Vagina (tissue), 2 donors: ENCODE measurements around the gene CSRNP3. TPM values are rescaled to one million over a fixed set of nuclear protein-coding genes. Genes with fewer than 3 reads are reported as not detected.

Experiments
- DNase-seq, 2 donors: peaks; one replicate each; pipeline ENCODE4 v3.0.0-alpha.2; 2017; ENCODE audit errors: extremely low spot score in 2 of 2
- H3K27ac ChIP-seq: fragments of 200-600 bp; sonication (generic); one replicate; pipeline ENCODE4 v1.5.1; 2019
- H3K27me3 ChIP-seq: fragments of 200-600 bp; sonication (generic); one replicate; pipeline ENCODE4 v1.5.1; 2019
- H3K36me3 ChIP-seq, 2 donors: fragments of 200-600 bp; sonication (generic); one replicate each; pipeline ENCODE4 v1.5.1; 2017 to 2019
- H3K4me1 ChIP-seq: fragments of 200-600 bp; sonication (generic); one replicate; pipeline ENCODE4 v1.5.1; 2019
- H3K4me3 ChIP-seq, 2 donors: fragments of 200-600 bp; sonication (generic); 1 replicate in 1 of 2; 2 replicates in 1 of 2; pipeline ENCODE4 v1.5.1; 2016 to 2019
- H3K9me3 ChIP-seq: fragments of 200-600 bp; sonication (generic); one replicate; pipeline ENCODE4 v1.5.1; 2019
- CTCF ChIP-seq, 3 experiments: fragments of 450-650 bp in 2 of 3; fragments of 200-600 bp in 1 of 3; sonication (generic) in 1 of 3; IDR thresholded peaks; one replicate each; pipeline ENCODE4 v1.5.1; 2017 to 2019; ENCODE audit warnings: antibody characterized with exemption in 3 of 3, mild to moderate bottlenecking in 2 of 3, moderate library complexity in 2 of 3
- POLR2A ChIP-seq, 2 donors: fragments of 450-650 bp; IDR thresholded peaks; one replicate each; pipeline ENCODE4 v1.6.1; 2017; ENCODE audit warnings: antibody characterized with exemption in 2 of 2, mild to moderate bottlenecking in 2 of 2, moderate library complexity in 2 of 2
- POLR2AphosphoS5 ChIP-seq, 2 donors: sonication (generic); formaldehyde crosslinking; IDR thresholded peaks; one replicate each; pipeline ENCODE4 v1.9.0; 2017; ENCODE audit warnings: antibody characterized with exemption in 2 of 2, mild to moderate bottlenecking in 2 of 2, low read depth in 1 of 2; ENCODE audit not compliant: insufficient read depth in 1 of 2
- intact Hi-C: fragments of 100-400 bp; cut with DNase I; formaldehyde crosslinking; loops from one replicate; pipeline ENCODE4 v1.15.1; 2023
- total RNA-seq: library from RNA; depleted of rRNA; stranded (reverse); fragments of >200 nt; gene quantifications from one replicate; pipeline ENCODE4 v1.2.3, GENCODE V29; 2016

CSRNP3 gene
- total RNA-seq, 1 donor from 2014 or later = 2.7 TPM

- Histone ChIP-seq H3K4me1 (no peaks in the 10 kb centered on the region), H3K36me3 (peaks cover 0 to 8% of the 10 kb centered on the region in 2 donors), H3K27me3 (no peaks in the 10 kb centered on the region), H3K27ac (no peak overlapping the region), H3K9me3 (no peaks in the 10 kb centered on the region), H3K4me3 (no peak overlapping the region)
- TF ChIP-seq POLR2AphosphoS5 (IDR thresholded peaks at IDR 0.05; ENCODE audit: insufficient read depth in 1 of 2, low read depth in 1 of 2) (no peak), CTCF (IDR thresholded peaks at IDR 0.05) (no peak), POLR2A (IDR thresholded peaks at IDR 0.05) (no peak)
- intact Hi-C loops = no loop called here
- no peak for DNase-seq
Observed at GRCh38 chr2:165675551-165675968, 206.1 kb downstream of the CSRNP3 start.

GRCh38 chr2:165678882-165679281 is 209.4 kb downstream of the CSRNP3 start:
- intact Hi-C loops = no loop called here
- no peaks in the 10 kb centered on the region for H3K4me1 ChIP-seq
- peaks cover 0 to 8% of the 10 kb centered on the region in 2 donors for H3K36me3 ChIP-seq
- no peak for DNase-seq
- H3K9me3 ChIP-seq = no peaks in the 10 kb centered on the region
- no peak overlapping the region for H3K4me3 ChIP-seq
- TF ChIP-seq CTCF (IDR thresholded peaks at IDR 0.05) (no peak), POLR2AphosphoS5 (IDR thresholded peaks at IDR 0.05; ENCODE audit: insufficient read depth in 1 of 2, low read depth in 1 of 2) (no peak), POLR2A (IDR thresholded peaks at IDR 0.05) (no peak)
- no peak overlapping the region for H3K27ac ChIP-seq
- no peaks in the 10 kb centered on the region for H3K27me3 ChIP-seq

GRCh38 chr2:165679621-165680020 is 210.1 kb downstream of the CSRNP3 start:
- no peaks in the 10 kb centered on the region for H3K4me1 ChIP-seq
- DNase-seq = no peak
- intact Hi-C loops = no loop called here
- H3K27me3 ChIP-seq = no peaks in the 10 kb centered on the region
- peaks cover 0 to 8% of the 10 kb centered on the region in 2 donors for H3K36me3 ChIP-seq
- TF ChIP-seq POLR2A (IDR thresholded peaks at IDR 0.05) (no peak), POLR2AphosphoS5 (IDR thresholded peaks at IDR 0.05; ENCODE audit: insufficient read depth in 1 of 2, low read depth in 1 of 2) (no peak), CTCF (IDR thresholded peaks at IDR 0.05) (no peak)
- H3K9me3 ChIP-seq = no peaks in the 10 kb centered on the region
- H3K27ac ChIP-seq = no peak overlapping the region
- no peak overlapping the region for H3K4me3 ChIP-seq

- no peaks in the 10 kb centered on the region for H3K27me3 ChIP-seq
- H3K36me3 ChIP-seq = peaks cover 0 to 3% of the 10 kb centered on the region in 2 donors
- H3K27ac ChIP-seq = no peak overlapping the region
- no peaks in the 10 kb centered on the region for H3K4me1 ChIP-seq
- H3K4me3 ChIP-seq = no peak overlapping the region
- intact Hi-C loops = no loop called here
- no peak for DNase-seq
- TF ChIP-seq CTCF (IDR thresholded peaks at IDR 0.05) = no peak
- TF ChIP-seq POLR2A (IDR thresholded peaks at IDR 0.05) = no peak
- TF ChIP-seq POLR2AphosphoS5 (IDR thresholded peaks at IDR 0.05; ENCODE audit: insufficient read depth in 1 of 2, low read depth in 1 of 2) = no peak
- H3K9me3 ChIP-seq = no peaks in the 10 kb centered on the region
Observed at GRCh38 chr2:165681841-165682240, 212.3 kb downstream of the CSRNP3 start.

- peak overlapping the region; percentile 31 for H3K27ac ChIP-seq
- no peak for TF ChIP-seq CTCF (IDR thresholded peaks at IDR 0.05)
- no peak for TF ChIP-seq POLR2A (IDR thresholded peaks at IDR 0.05)
- TF ChIP-seq POLR2AphosphoS5 (IDR thresholded peaks at IDR 0.05; ENCODE audit: insufficient read depth in 1 of 2, low read depth in 1 of 2) = no peak
- intact Hi-C loops = no loop called here
Observed at GRCh38 chr2:165682546-165682945, 213.0 kb downstream of the CSRNP3 start.

More at GRCh38 chr2:165682546-165682945, 213.0 kb downstream of the CSRNP3 start:
- no peaks in the 10 kb centered on the region for H3K4me1 ChIP-seq
- no peaks in the 10 kb centered on the region for H3K27me3 ChIP-seq
- no peaks in the 10 kb centered on the region for H3K36me3 ChIP-seq
- DNase-seq = no peak
- H3K4me3 ChIP-seq = no peak overlapping the region
- H3K9me3 ChIP-seq = no peaks in the 10 kb centered on the region
